B cell (primary cell): ENCODE results near the gene RFPL1.

Experiments used
- EZH2 ChIP-seq: IDR thresholded peaks from 2 replicates; pipeline ENCODE4 v1.6.1; 2012; ENCODE audit warnings: borderline replicate concordance, low read depth, mild to moderate bottlenecking, moderate library complexity, low read length; ENCODE audit not compliant: insufficient read depth, poor library complexity, severe bottlenecking
- TF ChIP-seq, protein P1 (sequence below): fragments of 200-600 bp; IDR thresholded peaks from one replicate; pipeline ENCODE4 v1.8.0; 2022; ENCODE audit warnings: antibody characterized with exemption, mild to moderate bottlenecking

DNA sequence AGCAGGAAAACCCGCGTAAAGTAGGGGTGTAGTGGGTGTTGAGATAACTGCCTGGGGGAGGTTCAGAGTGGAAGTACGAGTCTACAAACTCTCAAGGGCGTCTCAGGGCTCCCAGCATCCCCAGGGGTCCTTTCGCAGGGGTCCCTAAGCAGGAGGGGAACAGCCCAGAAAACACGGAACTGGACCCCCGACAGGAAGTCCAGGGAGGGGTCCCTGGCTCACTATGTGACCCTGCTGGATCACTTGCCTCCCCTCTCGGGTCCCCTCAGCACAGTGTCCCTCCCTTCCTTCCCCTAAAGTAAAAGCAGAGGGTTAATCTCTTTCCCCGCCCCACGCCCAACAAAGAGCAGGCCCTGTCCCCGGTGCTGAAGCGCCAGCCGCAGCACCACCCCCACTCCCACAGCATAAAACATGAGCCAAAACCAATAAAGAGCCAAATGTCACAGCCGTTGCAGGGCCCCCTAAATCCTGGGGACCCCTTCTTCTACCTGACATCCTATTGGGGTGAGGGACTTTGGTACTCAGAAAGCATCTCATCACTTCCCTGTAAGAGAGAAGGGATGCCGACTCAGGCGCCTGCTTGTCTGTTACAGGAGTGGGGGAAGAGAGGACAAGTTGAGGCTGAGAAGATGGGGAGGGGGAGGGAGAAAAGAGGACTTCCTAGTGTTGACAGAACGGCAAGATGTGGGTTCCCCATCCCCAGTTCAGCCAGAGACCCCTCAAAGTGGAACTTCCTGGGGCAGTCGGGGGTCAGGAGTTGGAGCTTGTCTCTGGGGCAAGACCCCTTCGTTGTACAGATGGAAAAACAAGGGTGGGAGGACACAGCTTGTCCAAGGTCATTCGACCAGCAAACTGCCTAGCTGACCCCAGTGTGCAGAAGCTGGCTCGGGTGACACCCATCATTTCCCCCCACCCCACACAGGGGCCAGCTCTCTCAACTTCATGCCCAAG, 40.2 kb downstream of the RFPL1 start:
- TF ChIP-seq, protein P1, sequence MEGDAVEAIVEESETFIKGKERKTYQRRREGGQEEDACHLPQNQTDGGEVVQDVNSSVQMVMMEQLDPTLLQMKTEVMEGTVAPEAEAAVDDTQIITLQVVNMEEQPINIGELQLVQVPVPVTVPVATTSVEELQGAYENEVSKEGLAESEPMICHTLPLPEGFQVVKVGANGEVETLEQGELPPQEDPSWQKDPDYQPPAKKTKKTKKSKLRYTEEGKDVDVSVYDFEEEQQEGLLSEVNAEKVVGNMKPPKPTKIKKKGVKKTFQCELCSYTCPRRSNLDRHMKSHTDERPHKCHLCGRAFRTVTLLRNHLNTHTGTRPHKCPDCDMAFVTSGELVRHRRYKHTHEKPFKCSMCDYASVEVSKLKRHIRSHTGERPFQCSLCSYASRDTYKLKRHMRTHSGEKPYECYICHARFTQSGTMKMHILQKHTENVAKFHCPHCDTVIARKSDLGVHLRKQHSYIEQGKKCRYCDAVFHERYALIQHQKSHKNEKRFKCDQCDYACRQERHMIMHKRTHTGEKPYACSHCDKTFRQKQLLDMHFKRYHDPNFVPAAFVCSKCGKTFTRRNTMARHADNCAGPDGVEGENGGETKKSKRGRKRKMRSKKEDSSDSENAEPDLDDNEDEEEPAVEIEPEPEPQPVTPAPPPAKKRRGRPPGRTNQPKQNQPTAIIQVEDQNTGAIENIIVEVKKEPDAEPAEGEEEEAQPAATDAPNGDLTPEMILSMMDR, result no peak
- no peak for TF ChIP-seq EZH2
